ENCODE measurements around the gene FAR1.

GRCh38 chr11:13649619-13650018, 18.8 kb upstream of the FAR1 start:
- TF ChIP-seq YY1 (IDR thresholded peaks at IDR 0.05; ENCODE audit: insufficient read depth, insufficient read length) (no peak), ZNF274 (IDR thresholded peaks at IDR 0.05; ENCODE audit: low read depth, low read length) (no peak), SUZ12 (IDR thresholded peaks at IDR 0.05; ENCODE audit: extremely low read depth, insufficient read depth, insufficient read length) (no peak)

Data from NT2/D1 (cell line).